Inflammatory macrophage treated with lipopolysaccharide for 1 hour (primary cell): ENCODE results near the gene ING1.
"Not testable (repeated sequence)": the region's sequence is repeated elsewhere in the genome, so short reads cannot be mapped to it uniquely, and the experiment has no call there.

Experiments used
- DNase-seq, 2 donors: peaks; one replicate each; pipeline ENCODE4 v3.0.0-alpha.2; 2020 to 2022

The ING1 gene

DNA sequence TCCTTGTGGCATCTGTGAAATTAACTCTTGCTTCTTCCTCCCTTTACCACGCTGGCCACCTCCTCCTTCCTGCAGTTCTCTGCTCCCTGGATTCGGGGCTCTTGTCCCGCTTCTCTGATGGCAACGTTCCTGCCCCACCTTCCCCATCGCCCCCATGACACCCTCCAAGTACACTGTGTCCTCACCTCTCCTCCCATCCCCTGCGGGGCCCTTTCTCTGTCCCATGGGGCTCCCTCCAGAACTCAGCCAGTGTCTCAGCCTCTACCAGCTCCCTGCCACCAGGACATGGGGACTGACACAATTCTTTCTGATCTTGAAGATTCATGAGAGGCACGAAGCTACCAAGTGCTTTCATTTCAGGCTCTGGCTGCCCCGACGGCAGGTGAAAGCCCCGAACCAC, 16.7 kb upstream of the ING1 start:
- DNase-seq, result no peak

- DNase-seq, result peak; percentile 68 to 74
Measured at GRCh38 chr13:110697842-110698241, 15.7 kb upstream of the ING1 start.

DNA sequence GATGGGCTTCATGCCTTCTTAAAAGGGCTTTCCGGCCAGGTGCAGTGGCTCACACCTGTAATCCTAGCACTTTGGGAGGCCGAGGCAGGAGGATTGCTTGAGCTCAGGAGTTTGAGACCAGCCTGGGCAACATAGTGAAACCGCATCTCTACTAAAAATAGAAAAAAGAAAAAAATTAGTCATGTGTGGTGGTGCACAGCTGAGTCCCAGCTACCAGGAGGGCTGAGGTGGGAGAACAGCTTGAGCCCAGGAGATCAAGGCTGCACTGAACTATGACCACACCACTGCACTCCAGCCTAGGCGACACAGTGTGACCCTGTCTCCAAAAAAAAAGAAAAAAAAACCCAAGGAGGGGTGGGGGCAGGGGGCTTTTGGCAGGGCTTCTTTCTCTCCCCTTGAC, 14.8 kb upstream of the ING1 start:
- no peak for DNase-seq

DNA sequence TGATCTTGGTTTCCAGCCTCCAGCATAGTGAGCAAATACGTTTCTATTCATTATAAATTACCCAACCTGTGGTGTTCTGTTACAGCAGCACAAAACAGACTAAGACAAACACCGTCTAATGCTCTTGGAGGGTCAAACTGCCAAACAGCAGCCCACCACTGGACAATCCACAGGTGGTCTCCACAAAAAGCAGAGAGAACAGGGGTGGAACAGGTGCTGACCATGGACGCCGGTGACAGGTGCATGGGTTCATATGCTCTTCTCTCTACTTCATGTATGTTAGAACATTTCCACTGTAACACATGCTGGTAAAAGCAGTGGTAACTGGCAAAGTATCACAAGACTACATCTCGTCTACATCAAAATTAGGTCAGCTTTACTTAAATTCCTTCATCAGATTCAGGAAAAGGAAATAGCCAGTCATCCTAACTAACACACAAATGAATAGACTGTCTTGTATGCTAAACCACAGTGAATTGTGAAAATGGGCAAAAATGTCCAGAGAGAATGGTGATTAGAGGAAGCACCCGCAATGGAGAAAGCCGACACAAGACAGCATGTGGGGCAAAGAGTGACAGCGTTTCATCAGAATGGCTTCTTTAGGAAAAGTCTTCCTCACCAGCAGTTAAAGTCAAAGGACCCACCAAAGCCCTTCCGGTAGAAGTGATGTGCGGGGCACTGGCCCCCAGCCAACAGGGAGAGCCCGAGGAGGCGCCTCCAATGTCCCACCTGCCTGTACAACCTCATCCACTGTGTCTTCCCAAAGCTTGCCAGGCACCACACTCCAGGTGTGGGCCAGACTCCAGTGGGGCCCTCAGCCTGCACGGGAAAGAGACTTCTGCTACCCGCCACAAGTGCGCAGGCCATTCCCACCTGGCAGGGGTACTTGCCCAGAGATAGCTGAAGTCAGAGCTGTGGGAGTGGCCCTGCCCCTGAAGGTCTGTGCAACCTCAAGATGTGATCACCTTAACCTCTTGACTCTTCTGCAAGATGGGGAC, 14.1 kb upstream of the ING1 start:
- peak; percentile 76 to 79 for DNase-seq

GRCh38 chr13:110700186-110700585, 13.3 kb upstream of the ING1 start:
- DNase-seq, result no peak

- no peak for DNase-seq
Measured at GRCh38 chr13:110700641-110701040, 12.9 kb upstream of the ING1 start.

DNA sequence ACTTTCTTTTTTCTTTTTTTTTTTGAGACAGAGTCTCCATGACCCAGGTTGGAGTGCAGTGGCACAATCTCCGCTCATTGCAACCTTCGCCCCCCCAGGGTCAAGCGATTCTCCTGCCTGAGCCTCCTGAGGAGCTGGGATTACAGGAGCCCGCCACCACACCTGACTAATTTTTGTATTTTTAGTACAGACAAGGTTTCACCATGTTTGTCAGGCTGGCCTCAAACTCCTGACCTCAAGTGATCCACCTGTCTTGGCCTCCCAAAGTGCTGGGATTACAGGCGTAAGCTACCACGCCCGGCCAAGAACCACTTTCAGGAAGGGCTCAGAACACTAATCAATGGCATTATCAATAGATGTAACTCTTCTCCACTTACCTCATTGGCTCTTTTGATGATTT, 12.4 kb upstream of the ING1 start:
- DNase-seq, result not testable (repeated sequence)

DNA sequence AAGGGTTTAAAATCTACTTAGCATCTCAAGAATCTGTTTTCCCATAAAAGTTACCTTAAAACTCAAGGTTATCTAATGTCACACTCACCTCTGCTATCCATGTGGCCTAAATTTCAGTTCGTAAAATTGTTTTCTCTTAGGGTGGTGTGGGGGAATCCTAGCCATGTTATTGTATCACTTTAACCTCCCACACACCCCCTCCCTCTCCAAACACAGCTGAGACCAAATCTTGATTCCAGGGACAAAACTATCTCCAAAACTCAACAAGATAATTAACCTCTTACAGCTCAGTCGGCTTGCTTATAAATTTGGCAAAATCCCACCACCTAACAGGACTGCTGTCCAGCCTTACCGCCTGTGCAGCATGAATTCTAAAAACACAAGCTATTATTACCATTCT, 11.4 kb upstream of the ING1 start:
- no peak for DNase-seq

DNA sequence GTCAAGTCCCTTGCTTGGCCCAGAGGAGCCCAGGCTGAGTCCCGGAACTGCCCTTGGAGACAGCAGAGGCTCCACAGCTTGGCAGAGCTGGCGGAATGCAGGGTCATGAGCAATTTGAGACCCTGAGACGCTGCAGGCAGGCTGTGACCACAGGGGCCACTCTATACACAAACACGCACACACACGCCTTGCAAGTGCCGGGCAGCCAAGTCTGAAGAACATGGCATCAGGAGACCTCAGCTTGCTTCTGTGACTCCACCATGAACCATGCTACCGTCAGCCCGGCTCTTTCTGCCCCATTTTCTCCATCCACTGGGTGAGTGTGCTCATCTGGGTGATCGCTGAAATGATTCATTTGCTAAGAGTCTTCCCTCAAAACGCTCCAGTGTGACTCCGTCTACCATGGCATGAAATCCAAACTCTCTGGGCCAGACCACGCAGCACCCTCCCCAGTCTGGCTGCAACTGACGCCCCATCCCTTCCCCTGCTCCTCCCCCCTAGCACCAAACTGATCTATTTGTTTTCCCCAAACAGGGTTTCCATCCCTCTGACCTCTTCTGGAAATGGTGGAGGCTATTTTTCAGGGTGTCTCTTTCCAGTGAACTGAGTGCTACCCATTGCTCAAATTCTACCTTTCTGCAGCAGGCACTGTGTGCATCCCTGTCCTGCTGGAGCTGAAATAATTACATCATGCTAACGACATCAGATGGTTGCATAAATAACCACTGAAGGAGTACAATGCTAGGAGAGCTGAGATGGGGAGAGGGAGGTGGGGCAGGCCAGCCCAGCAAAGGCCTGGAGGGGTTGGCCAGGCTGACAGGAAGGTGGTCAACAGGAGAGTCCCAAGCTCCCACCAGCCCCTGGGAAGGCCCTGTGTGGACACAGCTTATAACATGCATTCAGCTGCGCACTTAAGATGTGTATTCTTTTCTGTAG, 10.6 kb upstream of the ING1 start:
- DNase-seq, result no peak

DNA sequence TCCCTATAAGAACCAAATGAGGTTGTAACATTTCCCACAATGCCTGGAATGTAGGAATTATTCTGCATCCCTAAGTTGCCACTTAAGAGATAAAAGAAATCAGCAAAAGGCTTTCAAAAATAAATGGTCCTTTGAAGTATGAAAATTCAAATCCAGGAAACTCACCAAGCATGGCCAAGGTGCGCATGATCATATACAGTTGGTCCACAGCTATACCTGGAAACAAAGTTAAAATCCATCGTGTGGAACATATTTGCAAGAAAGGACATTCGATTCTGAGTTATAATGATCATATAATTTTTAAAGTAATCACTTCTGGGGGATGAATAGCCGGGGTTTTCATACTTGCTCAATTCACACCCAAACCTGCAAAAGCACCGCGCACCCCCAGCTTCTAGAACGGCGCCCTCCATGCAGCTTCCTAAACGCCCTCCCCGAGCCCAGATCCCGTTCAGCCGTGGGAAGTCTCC, 8.1 kb upstream of the ING1 start:
- DNase-seq, result peak in 1 of 2 donors; percentile 13

- DNase-seq, result peak; percentile 97
Measured at GRCh38 chr13:110705826-110706569, 7.5 kb upstream of the ING1 start, which contains the start of gene CARS2. Gene CARS2 (minus strand): TSS chr13:110706116. CDS start chr13:110706093, 23 bp downstream.

DNA sequence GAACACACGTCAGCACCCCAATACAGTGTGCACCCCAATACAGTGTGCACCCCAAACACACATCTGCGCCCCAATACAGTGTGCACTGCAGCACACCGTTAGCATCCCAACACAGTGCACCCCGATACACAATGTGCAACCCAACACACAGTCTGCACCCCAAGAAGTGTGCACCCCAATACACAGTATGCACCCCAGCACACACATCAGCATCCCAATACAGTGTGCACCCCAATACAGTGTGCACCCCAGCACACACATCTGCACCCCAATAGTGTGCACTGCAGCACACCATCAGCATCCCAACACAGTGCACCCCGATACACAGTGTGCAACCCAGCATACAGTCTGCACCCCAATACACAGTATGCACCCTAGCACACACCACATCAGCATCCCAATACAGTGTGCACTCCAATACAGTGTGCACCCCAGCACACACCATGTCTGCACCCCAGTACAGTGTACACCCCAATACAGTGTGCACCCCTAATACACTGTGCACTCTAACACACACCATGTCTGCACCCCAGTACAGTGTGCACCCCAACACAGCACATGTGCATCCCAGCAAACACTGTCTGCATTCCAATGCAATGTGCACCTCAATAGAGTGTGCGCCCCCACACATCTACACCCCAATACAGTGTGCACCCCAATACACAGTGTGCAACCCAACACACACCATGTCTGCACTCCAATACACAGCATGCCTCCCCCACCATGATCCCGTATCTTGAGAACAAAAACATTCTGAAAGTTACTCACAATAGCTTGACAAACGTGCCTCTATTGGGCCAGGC, 6.7 kb upstream of the ING1 start:
- no peak for DNase-seq

GRCh38 chr13:110712081-110712848, 1.2 kb upstream of the ING1 start:
- DNase-seq, result peak; percentile 84 to 88

DNA sequence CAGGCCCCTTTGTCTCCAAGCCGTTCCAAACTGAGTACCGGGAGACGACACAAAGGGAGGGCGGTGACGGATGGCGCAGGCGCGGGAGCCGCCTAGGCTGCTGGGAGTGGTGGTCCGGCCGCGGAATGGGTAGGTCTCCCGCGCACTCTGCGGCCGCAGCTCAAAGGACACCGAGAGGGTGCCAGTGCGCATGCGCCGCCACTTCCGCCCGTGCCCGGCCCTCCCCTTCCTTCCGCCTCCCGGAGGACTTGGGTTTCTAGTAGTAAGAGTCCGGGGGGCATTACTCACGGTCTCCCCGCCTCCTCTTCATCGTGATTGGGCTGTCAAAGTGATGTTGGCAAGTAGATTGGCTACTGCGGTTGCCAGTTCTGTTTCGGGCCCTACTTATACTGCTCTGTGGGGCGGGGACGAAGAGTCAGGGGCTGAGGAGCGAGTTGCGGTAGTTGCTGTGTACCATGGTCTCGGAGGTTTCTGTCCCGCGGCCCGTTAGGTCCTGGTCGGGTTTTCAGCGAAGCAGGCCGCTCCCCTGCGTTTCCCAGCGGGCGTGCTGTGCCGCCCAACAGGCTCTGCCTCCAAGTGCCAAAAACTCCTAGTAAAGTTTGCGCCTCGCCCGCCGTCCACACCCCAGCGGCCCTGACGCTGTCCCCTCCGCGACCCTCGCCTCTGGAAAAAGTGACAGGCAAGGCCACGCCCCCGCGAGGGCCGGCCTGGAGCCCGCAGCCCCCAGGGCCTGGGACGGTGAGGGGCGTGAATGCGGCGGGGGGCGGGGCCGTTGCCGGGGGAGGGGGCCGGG, 455 bp upstream of the ING1 start:
- DNase-seq, result peak; percentile 98 to 99

- DNase-seq, result peak; percentile 31 to 47
Measured at GRCh38 chr13:110713981-110714796, 689 bp downstream of the ING1 start.

GRCh38 chr13:110714797-110715394, 1.4 kb downstream of the ING1 start:
- peak in 1 of 2 donors; percentile 14 for DNase-seq

- peak; percentile 98 to 100 for DNase-seq
Measured at GRCh38 chr13:110715395-110716246, 2.1 kb downstream of the ING1 start.

DNA sequence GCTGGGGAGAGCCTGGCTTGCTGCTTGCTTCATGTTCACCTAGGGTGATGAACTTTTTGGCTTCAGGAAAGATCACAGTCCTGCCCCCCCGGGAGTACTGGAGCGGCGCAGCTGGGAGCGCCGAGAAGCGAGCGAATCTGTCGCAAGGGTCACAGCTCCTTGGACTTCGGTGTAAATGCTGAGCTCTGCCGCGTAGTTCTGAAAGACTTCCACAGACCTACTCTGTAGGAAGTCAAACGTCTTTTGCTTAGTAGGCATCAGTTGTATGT, 2.7 kb downstream of the ING1 start:
- peak; percentile 32 to 51 for DNase-seq
